K562 (cell line): ENCODE data around the gene SLC25A45. TPM values are rescaled to one million over a fixed set of nuclear protein-coding genes. Genes with fewer than 3 reads are reported as not detected.

Experiments used
- GABPB2 ChIP-seq: fragments of 250-450 bp; sonication (Bioruptor Pico); conservative IDR thresholded peaks from 2 replicates; pipeline ENCODE4 v1.5.1; 2021; ENCODE audit warnings: mild to moderate bottlenecking
- GTF2E2 ChIP-seq: fragments of 200-800 bp; sonication (Bioruptor generic); IDR thresholded peaks from 2 replicates; pipeline ENCODE4 v1.6.1; 2016; ENCODE audit warnings: missing genetic modification characterization, missing compliant biosample characterization
- HDAC8 ChIP-seq: fragments of 450-650 bp; IDR thresholded peaks from 2 replicates; pipeline ENCODE4 v1.6.1; 2016; ENCODE audit warnings: mild to moderate bottlenecking, missing genetic modification characterization, moderate library complexity, missing compliant biosample characterization
- ILK ChIP-seq: fragments of 450-650 bp; IDR thresholded peaks from 2 replicates; pipeline ENCODE4 v1.6.1; 2016; ENCODE audit warnings: missing genetic modification characterization, low read depth, mild to moderate bottlenecking, missing compliant biosample characterization, moderate library complexity, borderline replicate concordance
- MAFG ChIP-seq: fragments of 450-650 bp; conservative IDR thresholded peaks from 2 replicates; pipeline ENCODE4 v1.6.1; 2016; ENCODE audit warnings: missing genetic modification characterization, missing compliant biosample characterization
- MCM7 ChIP-seq, 2 experiments: fragments of 450-650 bp; IDR thresholded peaks; 2 replicates each; pipeline ENCODE4 v1.6.1; 2016 to 2018
- MTF1 ChIP-seq: fragments of 250-450 bp; sonication (Bioruptor Pico); IDR thresholded peaks from 2 replicates; pipeline ENCODE4 v1.9.0; 2021; ENCODE audit warnings: moderate library complexity, mild to moderate bottlenecking, inconsistent platforms, borderline replicate concordance
- NCOR1 ChIP-seq: fragments of 450-650 bp; IDR thresholded peaks from 2 replicates; pipeline ENCODE4 v1.6.1; 2016; ENCODE audit warnings: mild to moderate bottlenecking, moderate library complexity
- NR4A1 ChIP-seq, 2 experiments: fragments of 250-450 bp in 1 of 2; fragments of 450-650 bp in 1 of 2; sonication (Bioruptor Pico) in 1 of 2; IDR thresholded peaks; 2 replicates each; pipeline versions ENCODE4 v1.4.0 to v1.6.1; 2016 to 2020; ENCODE audit warnings: mild to moderate bottlenecking in 2 of 2, missing compliant biosample characterization in 1 of 2, missing genetic modification characterization in 1 of 2, moderate library complexity in 1 of 2
- RBM14 ChIP-seq: fragments of 200-400 bp; formaldehyde crosslinking; IDR thresholded peaks from 2 replicates; pipeline ENCODE4 v1.6.1; 2018; ENCODE audit warnings: low read depth, mild to moderate bottlenecking, low read length, moderate library complexity, borderline replicate concordance; ENCODE audit not compliant: insufficient read depth
- RBM39 ChIP-seq: fragments of 200-400 bp; formaldehyde crosslinking; optimal IDR thresholded peaks from 2 replicates; pipeline ENCODE3; 2018; ENCODE audit warnings: low read depth, low read length
- SMARCC2 ChIP-seq: fragments of 450-650 bp; IDR thresholded peaks from 2 replicates; pipeline ENCODE4 v1.6.1; 2017; ENCODE audit warnings: antibody characterized with exemption, moderate library complexity, mild to moderate bottlenecking, low read depth
- SREBF1 ChIP-seq: fragments of 150-350 bp; IDR thresholded peaks from 2 replicates; pipeline ENCODE4 v1.6.1; 2014; ENCODE audit warnings: antibody characterized with exemption, low read depth, low read length, borderline replicate concordance
- ZBTB1 ChIP-seq: sonication (generic); formaldehyde crosslinking; IDR thresholded peaks from 2 replicates; pipeline ENCODE4 v1.8.1; 2023; ENCODE audit warnings: missing genetic modification reagents, low read depth, mild to moderate bottlenecking, borderline replicate concordance
- ZNF140 ChIP-seq: fragments of 250-450 bp; sonication (Bioruptor Pico); IDR thresholded peaks from 2 replicates; pipeline ENCODE4 v1.8.0; 2021; ENCODE audit warnings: moderate library complexity, mild to moderate bottlenecking, inconsistent platforms
- ZNF184 ChIP-seq: sonication (generic); formaldehyde crosslinking; IDR thresholded peaks from 2 replicates; pipeline ENCODE4 v1.5.0; 2020; ENCODE audit warnings: missing genetic modification reagents
- ZNF324 ChIP-seq: fragments of 250-450 bp; sonication (Bioruptor Pico); IDR thresholded peaks from 2 replicates; pipeline ENCODE4 v1.4.0; 2020; ENCODE audit warnings: mild to moderate bottlenecking
- ZNF347 ChIP-seq: fragments of 450-650 bp; formaldehyde crosslinking; IDR thresholded peaks from 2 replicates; pipeline ENCODE4 v1.4.0; 2020; ENCODE audit warnings: low read depth, mild to moderate bottlenecking, moderate library complexity
- ZNF408 ChIP-seq: fragments of 250-450 bp; sonication (Bioruptor Pico); IDR thresholded peaks from 2 replicates; pipeline ENCODE4 v1.4.0; 2020; ENCODE audit warnings: low read depth, mild to moderate bottlenecking, moderate library complexity
- polyA plus RNA-seq, 8 experiments: library from polyadenylated mRNA; depleted of rRNA in 4 of 8; stranded (reverse) in 5 of 8; unstranded in 3 of 8; fragments of >200 nt; fragmentation: Nextera tagmentation in 2 of 8; fragmentation: Illumina TruSeq in 1 of 8; extraction: Ambion mirVana in 2 of 8; extraction: Trizol in 1 of 8; gene quantifications; 2 replicates each; pipeline versions ENCODE4 v1.2.1 to v1.2.3, GENCODE V29; 2011 to 2014; ENCODE audit warnings: inconsistent platforms in 1 of 8, missing spikeins in 1 of 8
- total RNA-seq, 7 experiments: library from RNA; depleted of rRNA in 6 of 7; stranded (reverse); fragments of >200 nt in 6 of 7; fragmentation: Illumina TruSeq in 2 of 7; extraction: Trizol in 2 of 7; gene quantifications; 2 replicates each; pipeline versions ENCODE4 v1.2.1 to v1.2.3, GENCODE V29; 2011 to 2021; ENCODE audit warnings: low replicate concordance in 1 of 7
- TF ChIP-seq, protein P1 (sequence below): fragments of 250-450 bp; sonication (Bioruptor Pico); IDR thresholded peaks from 2 replicates; pipeline ENCODE4 v1.8.0; 2022; ENCODE audit warnings: moderate library complexity, mild to moderate bottlenecking, inconsistent platforms
- TF ChIP-seq, protein P2 (sequence below): IDR thresholded peaks from 3 replicates; pipeline ENCODE4 v1.6.1; 2011; ENCODE audit warnings: borderline replicate concordance, mild to moderate bottlenecking, moderate library complexity; ENCODE audit not compliant: insufficient read length; ENCODE audit errors: extremely low read depth
- TF ChIP-seq, protein P3 (sequence below): fragments of 250-450 bp; sonication (Bioruptor Pico); IDR thresholded peaks from 2 replicates; pipeline ENCODE4 v1.5.0; 2020; ENCODE audit warnings: mild to moderate bottlenecking, borderline replicate concordance

Gene SLC25A45
- total and polyA plus RNA-seq, 9 of the 15 experiments (the other 6 are each of a cell fraction or from before 2014, with no cell fraction given) = 0.15 to 2.3 (median 0.68) TPM

GRCh38 chr11:65423516-65424204 is 41.2 kb upstream of the SLC25A45 start (continued):
- TF ChIP-seq, protein P1, sequence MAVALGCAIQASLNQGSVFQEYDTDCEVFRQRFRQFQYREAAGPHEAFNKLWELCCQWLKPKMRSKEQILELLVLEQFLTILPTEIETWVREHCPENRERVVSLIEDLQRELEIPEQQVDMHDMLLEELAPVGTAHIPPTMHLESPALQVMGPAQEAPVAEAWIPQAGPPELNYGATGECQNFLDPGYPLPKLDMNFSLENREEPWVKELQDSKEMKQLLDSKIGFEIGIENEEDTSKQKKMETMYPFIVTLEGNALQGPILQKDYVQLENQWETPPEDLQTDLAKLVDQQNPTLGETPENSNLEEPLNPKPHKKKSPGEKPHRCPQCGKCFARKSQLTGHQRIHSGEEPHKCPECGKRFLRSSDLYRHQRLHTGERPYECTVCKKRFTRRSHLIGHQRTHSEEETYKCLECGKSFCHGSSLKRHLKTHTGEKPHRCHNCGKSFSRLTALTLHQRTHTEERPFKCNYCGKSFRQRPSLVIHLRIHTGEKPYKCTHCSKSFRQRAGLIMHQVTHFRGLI (CRISPR knock-in tag) = no peak
- TF ChIP-seq MAFG (tag) (no peak), RBM14 (no peak), ILK (tag) (no peak), SMARCC2 (no peak), ZNF324 (CRISPR knock-in tag) (no peak), HDAC8 (tag) (no peak), MTF1 (CRISPR knock-in tag) (no peak), NCOR1 (no peak), MCM7 (IDR thresholded peaks at IDR 0.05) (no peak), RBM39 (peak; percentile 90), ZNF347 (CRISPR knock-in tag) (0 out of 2 replicates have a peak, but pooled peaks have one; percentile 13), GTF2E2 (tag) (no peak), ZBTB1 (CRISPR knock-in tag) (peak; percentile 33; the same call in 1 of the 2 replicates), GABPB2 (CRISPR knock-in tag) (no peak), SREBF1 (no peak), ZNF408 (no peak), NR4A1 (CRISPR knock-in tag; IDR thresholded peaks at IDR 0.05) (no peak), NR4A1 (tag; IDR thresholded peaks at IDR 0.05) (no peak), ZNF140 (CRISPR knock-in tag) (no peak), ZNF184 (no peak)
- TF ChIP-seq, protein P2, sequence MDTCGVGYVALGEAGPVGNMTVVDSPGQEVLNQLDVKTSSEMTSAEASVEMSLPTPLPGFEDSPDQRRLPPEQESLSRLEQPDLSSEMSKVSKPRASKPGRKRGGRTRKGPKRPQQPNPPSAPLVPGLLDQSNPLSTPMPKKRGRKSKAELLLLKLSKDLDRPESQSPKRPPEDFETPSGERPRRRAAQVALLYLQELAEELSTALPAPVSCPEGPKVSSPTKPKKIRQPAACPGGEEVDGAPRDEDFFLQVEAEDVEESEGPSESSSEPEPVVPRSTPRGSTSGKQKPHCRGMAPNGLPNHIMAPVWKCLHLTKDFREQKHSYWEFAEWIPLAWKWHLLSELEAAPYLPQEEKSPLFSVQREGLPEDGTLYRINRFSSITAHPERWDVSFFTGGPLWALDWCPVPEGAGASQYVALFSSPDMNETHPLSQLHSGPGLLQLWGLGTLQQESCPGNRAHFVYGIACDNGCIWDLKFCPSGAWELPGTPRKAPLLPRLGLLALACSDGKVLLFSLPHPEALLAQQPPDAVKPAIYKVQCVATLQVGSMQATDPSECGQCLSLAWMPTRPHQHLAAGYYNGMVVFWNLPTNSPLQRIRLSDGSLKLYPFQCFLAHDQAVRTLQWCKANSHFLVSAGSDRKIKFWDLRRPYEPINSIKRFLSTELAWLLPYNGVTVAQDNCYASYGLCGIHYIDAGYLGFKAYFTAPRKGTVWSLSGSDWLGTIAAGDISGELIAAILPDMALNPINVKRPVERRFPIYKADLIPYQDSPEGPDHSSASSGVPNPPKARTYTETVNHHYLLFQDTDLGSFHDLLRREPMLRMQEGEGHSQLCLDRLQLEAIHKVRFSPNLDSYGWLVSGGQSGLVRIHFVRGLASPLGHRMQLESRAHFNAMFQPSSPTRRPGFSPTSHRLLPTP = no peak
- TF ChIP-seq, protein P3, sequence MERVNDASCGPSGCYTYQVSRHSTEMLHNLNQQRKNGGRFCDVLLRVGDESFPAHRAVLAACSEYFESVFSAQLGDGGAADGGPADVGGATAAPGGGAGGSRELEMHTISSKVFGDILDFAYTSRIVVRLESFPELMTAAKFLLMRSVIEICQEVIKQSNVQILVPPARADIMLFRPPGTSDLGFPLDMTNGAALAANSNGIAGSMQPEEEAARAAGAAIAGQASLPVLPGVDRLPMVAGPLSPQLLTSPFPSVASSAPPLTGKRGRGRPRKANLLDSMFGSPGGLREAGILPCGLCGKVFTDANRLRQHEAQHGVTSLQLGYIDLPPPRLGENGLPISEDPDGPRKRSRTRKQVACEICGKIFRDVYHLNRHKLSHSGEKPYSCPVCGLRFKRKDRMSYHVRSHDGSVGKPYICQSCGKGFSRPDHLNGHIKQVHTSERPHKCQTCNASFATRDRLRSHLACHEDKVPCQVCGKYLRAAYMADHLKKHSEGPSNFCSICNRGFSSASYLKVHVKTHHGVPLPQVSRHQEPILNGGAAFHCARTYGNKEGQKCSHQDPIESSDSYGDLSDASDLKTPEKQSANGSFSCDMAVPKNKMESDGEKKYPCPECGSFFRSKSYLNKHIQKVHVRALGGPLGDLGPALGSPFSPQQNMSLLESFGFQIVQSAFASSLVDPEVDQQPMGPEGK (CRISPR knock-in tag) = peak; percentile 83
